Activated CD4-positive, alpha-beta memory T cell treated with anti-CD3 and anti-CD28 coated beads, Interleukin-2, amount 10 ng/mL, durations not matched to agents 7 days and 5 days (primary cell): ENCODE results near the gene DSTN. TPM values are rescaled to one million over a fixed set of nuclear protein-coding genes. Genes with fewer than 3 reads are reported as not detected.
A peak's percentile ranks its signal among the peaks of the same experiment; 100 is the strongest.

Source experiments
- CTCF ChIA-PET: fragments of 350-600 bp; sonication (Branson Sonifier 250); formaldehyde crosslinking; loops from one replicate; lab custom pipeline; 2021; ENCODE audit warnings: antibody characterized with exemption, inconsistent platforms; lab: Charles Lee
- POLR2A ChIA-PET: fragments of 350-600 bp; sonication (Branson Sonifier 250); formaldehyde crosslinking; loops from one replicate; lab custom pipeline; 2021; ENCODE audit warnings: antibody characterized with exemption; lab: Charles Lee
- DNase-seq: peaks from one replicate; pipeline ENCODE4 v3.0.0-alpha.2; 2020
- H3K27ac Mint-ChIP-seq: one replicate; pipeline ENCODE4 v1.8.0; 2021; ENCODE audit warnings: mild to moderate bottlenecking, mixed read lengths
- H3K27me3 Mint-ChIP-seq: one replicate; pipeline ENCODE4 v1.8.0; 2021; ENCODE audit warnings: mixed read lengths
- H3K36me3 Mint-ChIP-seq: one replicate; pipeline ENCODE4 v1.8.0; 2021; ENCODE audit warnings: low read depth, mixed read lengths
- H3K4me1 Mint-ChIP-seq: one replicate; pipeline ENCODE4 v1.8.0; 2021; ENCODE audit warnings: mixed read lengths
- H3K4me3 Mint-ChIP-seq: one replicate; pipeline ENCODE4 v1.8.0; 2021; ENCODE audit warnings: mild to moderate bottlenecking, mixed read lengths
- H3K9me3 Mint-ChIP-seq: one replicate; pipeline ENCODE4 v1.8.0; 2021; ENCODE audit warnings: mixed read lengths
- total RNA-seq, 2 experiments: library from RNA; stranded (reverse); gene quantifications; one replicate each; pipeline ENCODE4 v1.2.3, GENCODE V29; 2021

Gene DSTN
- total RNA-seq, 2 experiments from 2014 or later: 104 to 109 TPM

DNA sequence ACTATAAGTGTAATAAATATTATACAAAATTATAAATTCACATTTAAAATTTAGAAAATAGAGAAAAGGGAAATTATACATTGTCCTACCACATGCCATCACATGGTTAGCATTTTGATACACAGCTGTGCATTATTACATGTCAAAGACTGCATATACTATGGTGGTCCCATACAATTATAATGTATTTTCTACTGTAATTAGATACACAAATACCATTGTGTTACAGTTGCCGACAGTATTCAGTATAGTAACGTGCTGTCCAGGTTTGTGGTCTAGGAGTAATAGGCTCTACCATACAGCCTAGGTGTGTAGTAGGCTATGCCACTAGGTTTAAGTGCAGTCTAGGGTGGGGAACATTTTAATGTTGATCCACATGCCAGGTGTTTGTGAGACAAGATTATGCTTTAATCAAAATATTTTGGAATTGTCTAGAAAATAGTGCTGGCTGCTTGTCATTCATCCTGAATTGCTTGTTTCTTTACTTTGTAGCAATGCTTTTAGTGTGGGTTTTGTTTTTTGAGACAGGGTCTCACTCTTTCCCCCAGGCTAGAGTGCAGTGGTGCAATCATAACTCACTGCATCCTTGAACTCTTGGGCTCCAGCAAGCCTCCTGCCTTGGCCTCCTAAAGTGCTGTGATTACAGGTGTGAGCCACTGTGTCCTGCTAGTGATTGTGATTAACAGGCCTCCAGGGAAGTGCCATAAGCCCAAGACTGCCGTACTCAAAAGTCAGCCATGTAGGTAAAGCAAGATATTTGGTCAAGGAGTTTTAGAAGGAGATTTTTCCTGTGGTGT is 39.0 kb downstream of the DSTN start:
- no peak overlapping the region for H3K4me3 Mint-ChIP-seq
- H3K9me3 Mint-ChIP-seq: no peaks in the 10 kb centered on the region
- peaks cover 37% of the 10 kb centered on the region for H3K36me3 Mint-ChIP-seq
- DNase-seq: no peak
- ChIA-PET CTCF (interaction anchor here (2.3 to 3.7 kb wide), 3 partner anchors 38 to 104 kb away, joined by 18 to 24 read pairs (median 22); partner anchors contain the start of gene DSTN), POLR2A (interaction anchor here (1.5 to 2.6 kb wide), 4 partner anchors 38 to 104 kb away, joined by 4 to 47 read pairs (median 19); partner anchors contain the start of genes BFSP1 and DSTN)
- H3K27me3 Mint-ChIP-seq: no peaks in the 10 kb centered on the region
- peak overlapping the region; percentile 95 for H3K27ac Mint-ChIP-seq
- H3K4me1 Mint-ChIP-seq: peaks cover 47% of the 10 kb centered on the region

- peaks cover 33% of the 10 kb centered on the region for H3K36me3 Mint-ChIP-seq
- H3K27me3 Mint-ChIP-seq: no peaks in the 10 kb centered on the region
- ChIA-PET CTCF (interaction anchor here (0.8 to 2.5 kb wide), 9 partner anchors 8 to 329 kb away, joined by 3 to 24 read pairs (median 8); partner anchors contain the start of genes DSTN and RRBP1), POLR2A (interaction anchor here (0.7 to 2.6 kb wide), 15 partner anchors 9 to 105 kb away, joined by 3 to 47 read pairs (median 4); partner anchors contain the start of genes BFSP1, DSTN and RRBP1)
- H3K9me3 Mint-ChIP-seq: no peaks in the 10 kb centered on the region
- peaks cover 50% of the 10 kb centered on the region for H3K4me1 Mint-ChIP-seq
- H3K4me3 Mint-ChIP-seq: peak overlapping the region; percentile 58
- peak overlapping the region; percentile 95 for H3K27ac Mint-ChIP-seq
- DNase-seq: no peak
Measured at GRCh38 chr20:17609811-17610377, 40.0 kb downstream of the DSTN start.

DNA sequence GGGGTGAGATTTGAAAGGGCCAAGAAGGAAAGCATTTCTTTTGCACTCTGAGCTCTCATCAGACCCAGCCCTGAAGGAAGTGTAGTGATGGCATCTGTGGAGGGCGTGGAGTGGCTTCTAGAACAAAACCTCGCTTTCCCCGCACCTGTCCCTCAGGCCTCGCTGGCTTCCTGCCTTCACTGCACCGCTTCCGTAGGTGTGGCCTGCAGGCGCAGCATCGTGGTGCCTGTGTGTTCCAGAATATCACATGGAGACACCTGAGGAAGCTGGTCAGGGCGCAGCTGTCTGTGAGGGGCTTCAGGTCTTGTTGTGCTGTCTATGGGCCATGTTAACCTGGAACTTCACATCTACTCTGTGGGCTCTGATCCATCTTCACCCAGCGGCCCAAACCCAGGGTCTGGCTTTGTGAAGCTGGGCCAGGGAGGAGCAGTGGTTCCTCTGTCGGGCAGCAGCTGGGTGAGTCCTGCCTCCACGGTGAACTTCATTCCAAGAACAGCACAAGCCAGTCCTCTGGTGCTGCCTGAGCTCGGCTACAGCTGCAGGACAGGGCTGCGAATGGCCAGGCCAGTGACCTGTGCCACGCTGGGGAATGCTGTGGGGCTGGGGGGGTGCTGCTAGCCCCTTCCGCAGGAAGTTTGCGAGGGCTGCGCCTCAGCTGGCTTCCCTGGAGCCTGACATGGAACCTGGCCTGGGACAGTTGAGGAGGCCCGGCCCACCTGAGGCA is 40.9 kb downstream of the DSTN start:
- no peaks in the 10 kb centered on the region for H3K9me3 Mint-ChIP-seq
- no peaks in the 10 kb centered on the region for H3K27me3 Mint-ChIP-seq
- POLR2A ChIA-PET: interaction anchor here (0.7 to 2.6 kb wide), 19 partner anchors 10 to 356 kb away, joined by 3 to 47 read pairs (median 3); partner anchors contain the start of genes BFSP1, DSTN and RRBP1
- H3K4me1 Mint-ChIP-seq: peaks cover 50% of the 10 kb centered on the region
- peak overlapping the region; percentile 58 for H3K4me3 Mint-ChIP-seq
- peak overlapping the region; percentile 95 for H3K27ac Mint-ChIP-seq
- H3K36me3 Mint-ChIP-seq: peaks cover 26% of the 10 kb centered on the region
- DNase-seq: peak; percentile 86
- CTCF ChIA-PET: interaction anchor here (0.7 to 2.5 kb wide), 10 partner anchors 9 to 328 kb away, joined by 3 to 24 read pairs (median 6); partner anchors contain the start of genes DSTN and RRBP1

DNA sequence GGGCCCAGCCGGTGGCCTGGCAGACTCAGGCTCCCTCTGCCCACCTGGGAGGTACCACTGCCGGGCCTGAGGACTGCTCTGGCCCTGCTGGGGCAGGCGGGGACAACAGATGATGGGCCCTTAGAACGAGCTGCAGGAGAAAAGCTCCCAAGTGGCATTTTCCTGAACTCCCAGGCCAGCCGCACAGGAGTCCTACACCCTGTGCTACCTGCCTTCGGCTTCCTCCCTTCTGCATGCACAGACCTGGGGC is 41.3 kb downstream of the DSTN start:
- H3K4me3 Mint-ChIP-seq: peak overlapping the region; percentile 48
- H3K27ac Mint-ChIP-seq: peak overlapping the region; percentile 95
- ChIA-PET CTCF (interaction anchor here (1.3 to 2.5 kb wide), 6 partner anchors 9 to 328 kb away, joined by 5 to 24 read pairs (median 10); partner anchors contain the start of genes DSTN and RRBP1), POLR2A (interaction anchor here (0.7 to 2.6 kb wide), 13 partner anchors 10 to 356 kb away, joined by 3 to 47 read pairs (median 4); partner anchors contain the start of genes BFSP1, DSTN and RRBP1)
- no peak for DNase-seq
- H3K27me3 Mint-ChIP-seq: no peaks in the 10 kb centered on the region
- peaks cover 26% of the 10 kb centered on the region for H3K36me3 Mint-ChIP-seq
- H3K4me1 Mint-ChIP-seq: peaks cover 50% of the 10 kb centered on the region
- no peaks in the 10 kb centered on the region for H3K9me3 Mint-ChIP-seq

GRCh38 chr20:17611540-17612286 is 41.8 kb downstream of the DSTN start:
- no peaks in the 10 kb centered on the region for H3K9me3 Mint-ChIP-seq
- peak overlapping the region; percentile 48 for H3K4me3 Mint-ChIP-seq
- H3K4me1 Mint-ChIP-seq: peaks cover 50% of the 10 kb centered on the region
- H3K27me3 Mint-ChIP-seq: no peaks in the 10 kb centered on the region
- peak; percentile 35 for DNase-seq
- CTCF ChIA-PET: interaction anchor here (1.0 to 2.5 kb wide), 7 partner anchors 10 to 327 kb away, joined by 3 to 24 read pairs (median 8); partner anchors contain the start of gene DSTN
- H3K36me3 Mint-ChIP-seq: peaks cover 26% of the 10 kb centered on the region
- POLR2A ChIA-PET: interaction anchor here (1.4 to 2.6 kb wide), 5 partner anchors 17 to 107 kb away, joined by 3 to 47 read pairs (median 15); partner anchors contain the start of genes BFSP1 and DSTN
- H3K27ac Mint-ChIP-seq: peak overlapping the region; percentile 95

DNA sequence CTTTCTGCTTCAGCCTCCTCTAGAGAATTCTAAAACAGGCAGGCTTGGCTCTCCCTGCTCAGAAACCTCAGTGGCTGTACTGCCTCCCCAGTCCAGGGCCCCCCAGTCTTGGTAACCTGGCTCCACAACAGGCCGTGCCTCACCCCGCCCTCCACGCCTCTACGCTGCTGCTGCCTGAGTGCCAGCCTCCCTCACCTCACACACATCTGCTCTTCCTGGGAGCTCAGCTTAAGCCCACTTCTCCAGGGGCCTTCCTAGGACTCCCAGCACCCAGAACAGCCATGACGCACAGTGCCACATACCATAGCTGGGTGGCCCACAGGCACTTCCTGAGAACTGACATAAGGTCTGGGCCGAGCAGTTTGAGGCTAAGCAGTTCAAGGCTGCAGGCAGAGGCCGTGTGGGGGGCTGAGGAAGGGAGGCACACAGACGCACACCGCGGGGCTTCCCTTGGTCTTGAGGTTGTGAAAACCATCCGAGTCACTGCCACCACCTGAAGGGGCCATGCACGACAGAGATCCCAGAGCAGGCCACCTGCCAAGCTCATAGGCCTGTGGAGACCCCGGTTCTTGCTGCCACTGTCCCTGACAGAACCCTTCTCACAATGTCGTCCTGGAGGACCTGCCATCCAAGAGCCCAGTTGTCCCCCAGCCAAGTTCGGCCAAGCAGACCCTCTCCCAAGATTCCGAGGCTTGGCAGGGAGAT is 42.6 kb downstream of the DSTN start:
- ChIA-PET CTCF (interaction anchor here (1.0 to 1.5 kb wide), 3 partner anchors 43 to 107 kb away, joined by 3 to 4 read pairs (median 3); partner anchors contain the start of gene DSTN), POLR2A (interaction anchor here (0.9 to 1.6 kb wide), 3 partner anchors 42 to 327 kb away, joined by 4 to 10 read pairs (median 5); partner anchors contain the start of gene DSTN)
- Mint-ChIP-seq H3K27me3 (no peaks in the 10 kb centered on the region), H3K9me3 (no peaks in the 10 kb centered on the region), H3K4me1 (peaks cover 55% of the 10 kb centered on the region), H3K27ac (peak overlapping the region; percentile 95), H3K36me3 (peaks cover 26% of the 10 kb centered on the region), H3K4me3 (peak overlapping the region; percentile 62)
- DNase-seq: peak; percentile 60

- ChIA-PET CTCF (interaction anchor here (1.0 to 1.5 kb wide), 3 partner anchors 43 to 107 kb away, joined by 3 to 4 read pairs (median 3); partner anchors contain the start of gene DSTN), POLR2A (interaction anchor here (0.9 to 1.6 kb wide), 3 partner anchors 42 to 326 kb away, joined by 4 to 10 read pairs (median 5); partner anchors contain the start of gene DSTN)
- no peaks in the 10 kb centered on the region for H3K27me3 Mint-ChIP-seq
- no peak overlapping the region for H3K4me3 Mint-ChIP-seq
- H3K9me3 Mint-ChIP-seq: no peaks in the 10 kb centered on the region
- H3K36me3 Mint-ChIP-seq: peaks cover 24% of the 10 kb centered on the region
- DNase-seq: no peak
- H3K4me1 Mint-ChIP-seq: peaks cover 52% of the 10 kb centered on the region
- peak overlapping the region; percentile 95 for H3K27ac Mint-ChIP-seq
Measured at GRCh38 chr20:17612992-17613327, 43.1 kb downstream of the DSTN start.

DNA sequence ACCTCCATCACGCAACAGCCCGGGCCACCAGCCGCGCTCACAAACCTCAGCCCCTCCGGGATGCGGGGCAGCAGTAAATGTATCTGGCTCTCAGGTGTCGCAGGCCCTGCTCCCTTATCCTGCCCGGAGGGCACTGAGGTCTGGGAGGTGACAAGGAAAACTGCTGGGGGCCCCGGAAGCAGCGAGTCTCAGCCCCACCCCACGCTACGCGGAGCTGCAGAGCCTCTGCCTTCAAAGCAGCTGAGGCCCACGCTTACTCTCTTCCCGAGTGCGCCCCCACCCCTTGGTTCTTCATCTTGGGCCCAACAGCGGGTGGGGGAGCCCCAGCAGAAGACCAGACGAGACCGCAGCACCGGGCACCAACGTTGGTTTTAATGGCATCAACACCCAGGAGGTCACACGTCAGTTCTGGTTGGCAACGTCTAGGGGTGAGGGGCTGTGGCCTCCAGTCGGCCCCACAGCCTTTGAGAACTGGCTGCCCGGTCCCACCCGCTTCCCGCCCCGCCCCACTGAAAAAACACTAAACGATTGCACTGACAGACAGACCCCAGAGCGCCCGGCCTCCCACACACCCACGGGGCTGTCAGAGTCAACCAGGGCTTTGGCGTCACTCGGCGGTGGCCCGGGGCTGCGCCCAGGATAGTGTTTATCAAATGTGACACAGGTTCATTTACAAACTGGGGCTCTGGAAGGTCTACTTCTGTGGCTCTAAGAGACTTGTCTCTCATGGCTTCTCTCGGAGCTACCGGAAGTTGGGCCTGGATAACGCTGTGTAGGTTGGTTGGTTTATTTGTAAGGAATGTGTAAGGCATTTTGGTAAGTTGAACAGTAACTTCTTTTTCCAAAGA is 43.7 kb downstream of the DSTN start:
- H3K27me3 Mint-ChIP-seq: no peaks in the 10 kb centered on the region
- DNase-seq: no peak
- CTCF ChIA-PET: interaction anchor here (0.6 to 1.5 kb wide), 3 partner anchors 44 to 410 kb away, joined by 3 read pairs; partner anchors contain the start of gene DSTN
- no peaks in the 10 kb centered on the region for H3K9me3 Mint-ChIP-seq
- H3K4me3 Mint-ChIP-seq: no peak overlapping the region
- peaks cover 52% of the 10 kb centered on the region for H3K4me1 Mint-ChIP-seq
- POLR2A ChIA-PET: interaction anchor here (0.9 to 1.6 kb wide), 3 partner anchors 43 to 326 kb away, joined by 4 to 10 read pairs (median 5); partner anchors contain the start of gene DSTN
- peak overlapping the region; percentile 15 for H3K27ac Mint-ChIP-seq
- H3K36me3 Mint-ChIP-seq: peaks cover 24% of the 10 kb centered on the region

GRCh38 chr20:17614176-17614811 is 44.4 kb downstream of the DSTN start:
- CTCF ChIA-PET: no interaction called here

More at GRCh38 chr20:17614176-17614811, 44.4 kb downstream of the DSTN start:
- H3K36me3 Mint-ChIP-seq: peaks cover 26% of the 10 kb centered on the region
- H3K27ac Mint-ChIP-seq: peak overlapping the region; percentile 35
- H3K9me3 Mint-ChIP-seq: no peaks in the 10 kb centered on the region
- H3K27me3 Mint-ChIP-seq: no peaks in the 10 kb centered on the region
- POLR2A ChIA-PET: no interaction called here
- DNase-seq: no peak
- H3K4me1 Mint-ChIP-seq: peaks cover 47% of the 10 kb centered on the region
- no peak overlapping the region for H3K4me3 Mint-ChIP-seq
